KOPT-K1 (cell line): ENCODE data around the gene ST6GALNAC3.

Experiments used
- H3K27ac ChIP-seq: fragments of 200-600 bp; sonication (generic); 2 replicates; pipeline ENCODE4 v1.5.1; 2016; ENCODE audit warnings: antibody characterized with exemption, mild to moderate bottlenecking, low read depth, low read length; ENCODE audit not compliant: poor library complexity, severe bottlenecking
- H3K36me3 ChIP-seq: fragments of 200-600 bp; sonication (generic); 2 replicates; pipeline ENCODE4 v1.5.1; 2017; ENCODE audit warnings: antibody characterized with exemption, mild to moderate bottlenecking, low read length, moderate library complexity; ENCODE audit not compliant: insufficient read depth
- H3K9me3 ChIP-seq: fragments of 200-600 bp; sonication (generic); 2 replicates; pipeline ENCODE4 v1.5.1; 2017; ENCODE audit warnings: antibody characterized with exemption, low read length, mild to moderate bottlenecking; ENCODE audit not compliant: insufficient read depth, poor library complexity, severe bottlenecking

The ST6GALNAC3 gene

GRCh38 chr1:76161451-76161850, 86.9 kb downstream of the ST6GALNAC3 start:
- Histone ChIP-seq H3K36me3 (no peaks in the 10 kb centered on the region), H3K27ac (no peak overlapping the region), H3K9me3 (no peaks in the 10 kb centered on the region)

- H3K27ac ChIP-seq, result no peak overlapping the region
- no peaks in the 10 kb centered on the region for H3K9me3 ChIP-seq
- no peaks in the 10 kb centered on the region for H3K36me3 ChIP-seq
Measured at GRCh38 chr1:76162254-76162653, 87.7 kb downstream of the ST6GALNAC3 start.

- H3K27ac ChIP-seq, result no peak overlapping the region
- H3K9me3 ChIP-seq, result no peaks in the 10 kb centered on the region
Measured at GRCh38 chr1:76164165-76164564, 89.6 kb downstream of the ST6GALNAC3 start.

GRCh38 chr1:76170084-76170483, 95.5 kb downstream of the ST6GALNAC3 start:
- no peaks in the 10 kb centered on the region for H3K36me3 ChIP-seq
- H3K9me3 ChIP-seq, result no peaks in the 10 kb centered on the region
- H3K27ac ChIP-seq, result no peak overlapping the region

More at GRCh38 chr1:76164165-76164564, 89.6 kb downstream of the ST6GALNAC3 start:
- no peaks in the 10 kb centered on the region for H3K36me3 ChIP-seq

- Histone ChIP-seq H3K9me3 (no peaks in the 10 kb centered on the region), H3K27ac (no peak overlapping the region), H3K36me3 (no peaks in the 10 kb centered on the region)
Measured at GRCh38 chr1:76170513-76170912, 96.0 kb downstream of the ST6GALNAC3 start.

- H3K27ac ChIP-seq, result no peak overlapping the region
- no peaks in the 10 kb centered on the region for H3K36me3 ChIP-seq
- H3K9me3 ChIP-seq, result no peaks in the 10 kb centered on the region
Measured at GRCh38 chr1:76176000-76176399, 101.5 kb downstream of the ST6GALNAC3 start.

GRCh38 chr1:76177615-76178014, 103.1 kb downstream of the ST6GALNAC3 start:
- Histone ChIP-seq H3K9me3 (no peaks in the 10 kb centered on the region), H3K27ac (no peak overlapping the region), H3K36me3 (no peaks in the 10 kb centered on the region)

- no peaks in the 10 kb centered on the region for H3K9me3 ChIP-seq
- H3K36me3 ChIP-seq, result no peaks in the 10 kb centered on the region
- H3K27ac ChIP-seq, result no peak overlapping the region
Measured at GRCh38 chr1:76179219-76179698, 104.7 kb downstream of the ST6GALNAC3 start.

GRCh38 chr1:76185207-76185606, 110.7 kb downstream of the ST6GALNAC3 start:
- no peak overlapping the region for H3K27ac ChIP-seq
- H3K9me3 ChIP-seq, result no peaks in the 10 kb centered on the region
- H3K36me3 ChIP-seq, result no peaks in the 10 kb centered on the region

- no peak overlapping the region for H3K27ac ChIP-seq
- H3K36me3 ChIP-seq, result no peaks in the 10 kb centered on the region
- H3K9me3 ChIP-seq, result no peaks in the 10 kb centered on the region
Measured at GRCh38 chr1:76186554-76187170, 112.1 kb downstream of the ST6GALNAC3 start.

GRCh38 chr1:76187436-76187835, 112.9 kb downstream of the ST6GALNAC3 start:
- no peak overlapping the region for H3K27ac ChIP-seq
- no peaks in the 10 kb centered on the region for H3K9me3 ChIP-seq
- no peaks in the 10 kb centered on the region for H3K36me3 ChIP-seq

GRCh38 chr1:76189310-76189709, 114.8 kb downstream of the ST6GALNAC3 start:
- H3K36me3 ChIP-seq, result no peaks in the 10 kb centered on the region
- H3K9me3 ChIP-seq, result no peaks in the 10 kb centered on the region
- no peak overlapping the region for H3K27ac ChIP-seq

GRCh38 chr1:76190749-76191424, 116.3 kb downstream of the ST6GALNAC3 start:
- Histone ChIP-seq H3K36me3 (no peaks in the 10 kb centered on the region), H3K27ac (no peak overlapping the region)

GRCh38 chr1:76191561-76191960, 117.0 kb downstream of the ST6GALNAC3 start:
- no peaks in the 10 kb centered on the region for H3K9me3 ChIP-seq
- no peaks in the 10 kb centered on the region for H3K36me3 ChIP-seq
- no peak overlapping the region for H3K27ac ChIP-seq

More at GRCh38 chr1:76190749-76191424, 116.3 kb downstream of the ST6GALNAC3 start:
- H3K9me3 ChIP-seq, result no peaks in the 10 kb centered on the region

- no peaks in the 10 kb centered on the region for H3K9me3 ChIP-seq
- no peak overlapping the region for H3K27ac ChIP-seq
- H3K36me3 ChIP-seq, result no peaks in the 10 kb centered on the region
Measured at GRCh38 chr1:76198452-76198851, 123.9 kb downstream of the ST6GALNAC3 start.

GRCh38 chr1:76202670-76203069, 128.1 kb downstream of the ST6GALNAC3 start:
- Histone ChIP-seq H3K27ac (no peak overlapping the region), H3K36me3 (no peaks in the 10 kb centered on the region), H3K9me3 (no peaks in the 10 kb centered on the region)
